HepG2 (cell line): ENCODE data around the gene MAPK8IP1. TPM values are rescaled to one million over a fixed set of nuclear protein-coding genes. Genes with fewer than 3 reads are reported as not detected.

Experiments
- CREB1 ChIP-seq, 2 experiments: fragments of 450-650 bp in 1 of 2; IDR thresholded peaks; 2 replicates each; pipeline ENCODE4 v1.6.1; 2016 to 2017; ENCODE audit warnings: control low read depth in 1 of 2, mild to moderate bottlenecking in 1 of 2, missing compliant biosample characterization in 1 of 2, missing genetic modification characterization in 1 of 2
- EP300 ChIP-seq, 3 experiments: sonication (generic) in 1 of 3; formaldehyde crosslinking in 1 of 3; IDR thresholded peaks; 2 replicates each; pipeline versions ENCODE4 v1.5.1 to v1.6.1; 2011 to 2020; ENCODE audit warnings: low read depth in 2 of 3, low read length in 2 of 3, borderline replicate concordance in 1 of 3, improper control_type of control experiment in 1 of 3, mild to moderate bottlenecking in 1 of 3, missing genetic modification reagents in 1 of 3, moderate library complexity in 1 of 3
- NFIB ChIP-seq: sonication (generic); formaldehyde crosslinking; IDR thresholded peaks from 2 replicates; pipeline ENCODE4 v1.9.0; 2021; ENCODE audit warnings: missing genetic modification reagents, mild to moderate bottlenecking, borderline replicate concordance
- RARG ChIP-seq: sonication (generic); formaldehyde crosslinking; IDR thresholded peaks from 2 replicates; pipeline ENCODE4 v1.4.0; 2020; ENCODE audit warnings: low read depth, mild to moderate bottlenecking, missing genetic modification reagents
- SCMH1 ChIP-seq: sonication (generic); formaldehyde crosslinking; IDR thresholded peaks from 2 replicates; pipeline ENCODE4 v1.9.0; 2021; ENCODE audit warnings: missing genetic modification reagents, mild to moderate bottlenecking, borderline replicate concordance
- SMYD3 ChIP-seq: sonication (generic); formaldehyde crosslinking; IDR thresholded peaks from 2 replicates; pipeline ENCODE4 v1.8.1; 2023; ENCODE audit warnings: mild to moderate bottlenecking, missing genetic modification reagents
- SOX5 ChIP-seq: IDR thresholded peaks from 2 replicates; pipeline ENCODE4 v1.6.1; 2016; ENCODE audit warnings: borderline replicate concordance
- SP140L ChIP-seq: sonication (generic); formaldehyde crosslinking; IDR thresholded peaks from 2 replicates; pipeline ENCODE4 v1.4.0; 2020; ENCODE audit warnings: missing genetic modification reagents, borderline replicate concordance
- YEATS4 ChIP-seq: sonication (generic); formaldehyde crosslinking; IDR thresholded peaks from 2 replicates; pipeline ENCODE4 v1.4.0; 2020; ENCODE audit warnings: missing genetic modification reagents, borderline replicate concordance
- YY1 ChIP-seq: IDR thresholded peaks from 2 replicates; pipeline ENCODE4 v1.6.1; 2011; ENCODE audit warnings: low read length, low read depth, moderate library complexity, mild to moderate bottlenecking; ENCODE audit not compliant: insufficient read depth, insufficient replicate concordance
- ZBTB38 ChIP-seq: sonication (generic); formaldehyde crosslinking; IDR thresholded peaks from 2 replicates; pipeline ENCODE4 v1.5.1; 2020; ENCODE audit warnings: mild to moderate bottlenecking, missing genetic modification reagents
- ZFP62 ChIP-seq: sonication (generic); formaldehyde crosslinking; IDR thresholded peaks from 2 replicates; pipeline ENCODE4 v1.4.0; 2020; ENCODE audit warnings: missing genetic modification reagents
- ZNF121 ChIP-seq: sonication (generic); formaldehyde crosslinking; IDR thresholded peaks from 2 replicates; pipeline ENCODE4 v1.5.0; 2020; ENCODE audit warnings: mild to moderate bottlenecking, missing genetic modification reagents
- ZNF615 ChIP-seq: sonication (generic); formaldehyde crosslinking; IDR thresholded peaks from 2 replicates; pipeline ENCODE4 v1.5.0; 2020; ENCODE audit warnings: mild to moderate bottlenecking, missing genetic modification reagents, borderline replicate concordance
- ZNF616 ChIP-seq: sonication (generic); formaldehyde crosslinking; IDR thresholded peaks from 2 replicates; pipeline ENCODE4 v1.5.0; 2020; ENCODE audit warnings: low read depth, mild to moderate bottlenecking, missing genetic modification reagents
- ZNF749 ChIP-seq: sonication (generic); formaldehyde crosslinking; IDR thresholded peaks from 2 replicates; pipeline ENCODE4 v1.8.0; 2022; ENCODE audit warnings: mild to moderate bottlenecking, missing genetic modification reagents, moderate library complexity, borderline replicate concordance
- polyA plus RNA-seq, 8 experiments: library from polyadenylated mRNA; depleted of rRNA in 3 of 8; stranded (reverse) in 7 of 8; unstranded in 1 of 8; fragments of >200 nt; fragmentation: Illumina TruSeq in 4 of 8; extraction: Trizol in 4 of 8; gene quantifications; 2 replicates each; pipeline versions ENCODE4 v1.2.1 to v1.2.3, GENCODE V29; 2011 to 2016; ENCODE audit warnings: low read depth in 4 of 8, missing spikeins in 1 of 8, mixed read lengths in 1 of 8; ENCODE audit not compliant: insufficient read depth in 1 of 8
- total RNA-seq, 5 experiments: library from RNA; depleted of rRNA; stranded (reverse); fragments of >200 nt; fragmentation: Illumina TruSeq; extraction: Trizol; gene quantifications; 2 replicates each; pipeline ENCODE4 v1.2.3, GENCODE V29; 2016; ENCODE audit warnings: low read depth in 1 of 5
- TF ChIP-seq, protein P1 (sequence below): sonication (generic); formaldehyde crosslinking; IDR thresholded peaks from 2 replicates; pipeline ENCODE4 v1.4.0; 2020; ENCODE audit warnings: missing genetic modification reagents
- TF ChIP-seq, protein P2 (sequence below), 2 experiments: sonication (generic) in 1 of 2; formaldehyde crosslinking in 1 of 2; IDR thresholded peaks; 2 replicates each; pipeline versions ENCODE4 v1.4.0 to v1.6.1; 2016 to 2020; ENCODE audit warnings: borderline replicate concordance in 1 of 2, low read depth in 1 of 2, mild to moderate bottlenecking in 1 of 2, missing genetic modification reagents in 1 of 2

The MAPK8IP1 gene
- total and polyA plus RNA-seq, 2 of the 13 experiments (the other 11 are each of a cell fraction or from before 2014, with no cell fraction given): 2.2 to 4.2 TPM

DNA sequence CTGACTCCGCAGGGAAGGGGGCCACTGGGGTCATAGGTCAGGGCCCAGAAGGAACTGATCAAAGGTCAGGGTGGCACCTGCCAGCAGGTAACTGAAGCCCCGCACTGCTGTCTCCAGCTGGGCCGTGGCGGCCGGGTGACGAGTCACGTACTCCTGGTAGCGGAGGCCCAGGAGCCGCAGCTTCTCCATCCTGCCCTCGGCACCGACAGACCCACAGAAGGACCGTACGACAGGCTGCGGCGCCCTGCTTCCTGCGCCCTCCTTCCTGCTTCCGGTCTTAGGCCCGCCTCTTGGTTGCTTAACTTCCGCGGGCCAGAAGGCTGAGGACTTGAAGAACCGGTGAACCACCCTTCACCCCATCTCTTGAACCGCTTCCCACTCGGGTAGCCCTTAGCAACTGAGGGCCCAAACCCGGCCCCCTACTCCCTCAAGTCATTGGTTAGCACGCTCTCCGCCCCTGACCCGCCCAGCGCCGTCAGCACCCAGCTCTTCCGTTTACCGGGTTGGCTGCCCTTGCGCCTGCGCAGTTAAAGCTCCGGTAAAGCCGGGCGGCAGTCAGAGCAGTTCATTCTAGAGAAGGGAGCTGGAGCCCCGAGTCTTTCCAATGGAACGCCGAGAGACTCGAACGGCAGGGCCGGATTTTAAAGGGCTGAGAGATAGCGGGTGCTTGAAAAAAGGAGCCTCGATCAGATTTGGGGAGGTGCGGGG is 32.3 kb downstream of the MAPK8IP1 start, which contains the start of gene PEX16 (continued):
- TF ChIP-seq NFIB (CRISPR knock-in tag) (no peak), YY1 (peak; percentile 63), SP140L (CRISPR knock-in tag) (no peak), SMYD3 (no peak; the same call in 1 of the 2 replicates), ZFP62 (no peak), ZNF615 (CRISPR knock-in tag) (no peak), RARG (CRISPR knock-in tag) (peak; percentile 71; the same call in 1 of the 2 replicates), SCMH1 (CRISPR knock-in tag) (no peak), ZBTB38 (CRISPR knock-in tag) (no peak), EP300 (IDR thresholded peaks at IDR 0.05; ENCODE audit: low read depth in 2 of 2, low read length in 2 of 2) (peak in 1 of 2 experiments; percentile 20; a peak in 2 of 4 replicates), EP300 (CRISPR knock-in tag; IDR thresholded peaks at IDR 0.05; ENCODE audit: borderline replicate concordance) (no peak), ZNF749 (CRISPR knock-in tag) (no peak), CREB1 (IDR thresholded peaks at IDR 0.05) (0 out of 2 replicates have a peak, but pooled peaks have one; percentile 46), CREB1 (CRISPR knock-in tag; IDR thresholded peaks at IDR 0.05) (peak; percentile 71), YEATS4 (CRISPR knock-in tag) (no peak; the same call in 1 of the 2 replicates), ZNF121 (CRISPR knock-in tag) (no peak), ZNF616 (CRISPR knock-in tag) (no peak), SOX5 (0 out of 2 replicates have a peak, but pooled peaks have one; percentile 29)
- TF ChIP-seq, protein P1, sequence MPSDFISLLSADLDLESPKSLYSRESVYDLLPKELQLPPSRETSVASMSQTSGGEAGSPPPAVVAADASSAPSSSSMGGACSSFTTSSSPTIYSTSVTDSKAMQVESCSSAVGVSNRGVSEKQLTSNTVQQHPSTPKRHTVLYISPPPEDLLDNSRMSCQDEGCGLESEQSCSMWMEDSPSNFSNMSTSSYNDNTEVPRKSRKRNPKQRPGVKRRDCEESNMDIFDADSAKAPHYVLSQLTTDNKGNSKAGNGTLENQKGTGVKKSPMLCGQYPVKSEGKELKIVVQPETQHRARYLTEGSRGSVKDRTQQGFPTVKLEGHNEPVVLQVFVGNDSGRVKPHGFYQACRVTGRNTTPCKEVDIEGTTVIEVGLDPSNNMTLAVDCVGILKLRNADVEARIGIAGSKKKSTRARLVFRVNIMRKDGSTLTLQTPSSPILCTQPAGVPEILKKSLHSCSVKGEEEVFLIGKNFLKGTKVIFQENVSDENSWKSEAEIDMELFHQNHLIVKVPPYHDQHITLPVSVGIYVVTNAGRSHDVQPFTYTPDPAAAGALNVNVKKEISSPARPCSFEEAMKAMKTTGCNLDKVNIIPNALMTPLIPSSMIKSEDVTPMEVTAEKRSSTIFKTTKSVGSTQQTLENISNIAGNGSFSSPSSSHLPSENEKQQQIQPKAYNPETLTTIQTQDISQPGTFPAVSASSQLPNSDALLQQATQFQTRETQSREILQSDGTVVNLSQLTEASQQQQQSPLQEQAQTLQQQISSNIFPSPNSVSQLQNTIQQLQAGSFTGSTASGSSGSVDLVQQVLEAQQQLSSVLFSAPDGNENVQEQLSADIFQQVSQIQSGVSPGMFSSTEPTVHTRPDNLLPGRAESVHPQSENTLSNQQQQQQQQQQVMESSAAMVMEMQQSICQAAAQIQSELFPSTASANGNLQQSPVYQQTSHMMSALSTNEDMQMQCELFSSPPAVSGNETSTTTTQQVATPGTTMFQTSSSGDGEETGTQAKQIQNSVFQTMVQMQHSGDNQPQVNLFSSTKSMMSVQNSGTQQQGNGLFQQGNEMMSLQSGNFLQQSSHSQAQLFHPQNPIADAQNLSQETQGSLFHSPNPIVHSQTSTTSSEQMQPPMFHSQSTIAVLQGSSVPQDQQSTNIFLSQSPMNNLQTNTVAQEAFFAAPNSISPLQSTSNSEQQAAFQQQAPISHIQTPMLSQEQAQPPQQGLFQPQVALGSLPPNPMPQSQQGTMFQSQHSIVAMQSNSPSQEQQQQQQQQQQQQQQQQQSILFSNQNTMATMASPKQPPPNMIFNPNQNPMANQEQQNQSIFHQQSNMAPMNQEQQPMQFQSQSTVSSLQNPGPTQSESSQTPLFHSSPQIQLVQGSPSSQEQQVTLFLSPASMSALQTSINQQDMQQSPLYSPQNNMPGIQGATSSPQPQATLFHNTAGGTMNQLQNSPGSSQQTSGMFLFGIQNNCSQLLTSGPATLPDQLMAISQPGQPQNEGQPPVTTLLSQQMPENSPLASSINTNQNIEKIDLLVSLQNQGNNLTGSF (CRISPR knock-in tag): no peak
- TF ChIP-seq, protein P2, sequence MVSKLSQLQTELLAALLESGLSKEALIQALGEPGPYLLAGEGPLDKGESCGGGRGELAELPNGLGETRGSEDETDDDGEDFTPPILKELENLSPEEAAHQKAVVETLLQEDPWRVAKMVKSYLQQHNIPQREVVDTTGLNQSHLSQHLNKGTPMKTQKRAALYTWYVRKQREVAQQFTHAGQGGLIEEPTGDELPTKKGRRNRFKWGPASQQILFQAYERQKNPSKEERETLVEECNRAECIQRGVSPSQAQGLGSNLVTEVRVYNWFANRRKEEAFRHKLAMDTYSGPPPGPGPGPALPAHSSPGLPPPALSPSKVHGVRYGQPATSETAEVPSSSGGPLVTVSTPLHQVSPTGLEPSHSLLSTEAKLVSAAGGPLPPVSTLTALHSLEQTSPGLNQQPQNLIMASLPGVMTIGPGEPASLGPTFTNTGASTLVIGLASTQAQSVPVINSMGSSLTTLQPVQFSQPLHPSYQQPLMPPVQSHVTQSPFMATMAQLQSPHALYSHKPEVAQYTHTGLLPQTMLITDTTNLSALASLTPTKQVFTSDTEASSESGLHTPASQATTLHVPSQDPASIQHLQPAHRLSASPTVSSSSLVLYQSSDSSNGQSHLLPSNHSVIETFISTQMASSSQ (IDR thresholded peaks at IDR 0.05; ENCODE audit: low read depth): no peak
- TF ChIP-seq, protein P2 (CRISPR knock-in tag; IDR thresholded peaks at IDR 0.05; ENCODE audit: borderline replicate concordance): peak; percentile 54; the same call in 1 of the 2 replicates
